B cell (primary cell): ENCODE measurements around the gene PNPLA1. TPM values are rescaled to one million over a fixed set of nuclear protein-coding genes. Genes with fewer than 3 reads are reported as not detected.

Experiments used
- ATAC-seq: fragments of 200-7000 bp; cut with Tn5 transposase; one replicate; pipeline ENCODE4 v1.10.0; 2021; ENCODE audit warnings: low read depth, mild to moderate bottlenecking, moderate number of reproducible peaks, moderate library complexity
- CTCF ChIA-PET: fragments of 350-600 bp; sonication (Branson Sonifier 250); formaldehyde crosslinking; loops from one replicate; lab custom pipeline; 2021; ENCODE audit warnings: antibody characterized with exemption, inconsistent platforms; lab: Charles Lee
- POLR2A ChIA-PET: fragments of 350-600 bp; sonication (Branson Sonifier 250); formaldehyde crosslinking; loops from one replicate; lab custom pipeline; 2021; ENCODE audit warnings: antibody characterized with exemption; lab: Charles Lee
- DNase-seq: peaks from one replicate; pipeline ENCODE4 v3.0.0; 2013
- H2AFZ ChIP-seq: 2 replicates; pipeline ENCODE4 v1.6.1; 2012; ENCODE audit warnings: mild to moderate bottlenecking, low read depth, low read length; ENCODE audit not compliant: insufficient read depth, poor library complexity, severe bottlenecking
- H3K27ac ChIP-seq, 2 donors: 1 replicate in 1 of 2; 2 replicates in 1 of 2; pipeline ENCODE4 v1.5.1; 2012 to 2013; ENCODE audit warnings: low read length in 2 of 2, mild to moderate bottlenecking in 2 of 2, moderate library complexity in 1 of 2
- H3K27me3 ChIP-seq, 4 experiments: fragments of 200-600 bp in 1 of 4; sonication (generic) in 1 of 4; replicated peaks in 1 of 4; 1 replicate in 2 of 4; 2 replicates in 2 of 4; pipeline versions ENCODE4 v1.6.1 to v1.7.0; 2013 to 2016; ENCODE audit warnings: low read length in 3 of 4, mild to moderate bottlenecking in 2 of 4, mixed read lengths in 1 of 4, moderate library complexity in 1 of 4; ENCODE audit not compliant: insufficient read depth in 4 of 4, control insufficient read depth in 3 of 4; ENCODE audit errors: control extremely low read depth in 1 of 4
- H3K36me3 ChIP-seq, 2 experiments: replicated peaks in 1 of 2; 1 replicate in 1 of 2; 2 replicates in 1 of 2; pipeline versions ENCODE4 v1.6.1 to v1.7.1; 2013; ENCODE audit warnings: low read length in 1 of 2; ENCODE audit not compliant: insufficient read depth in 2 of 2, control insufficient read depth in 1 of 2; ENCODE audit errors: control extremely low read depth in 1 of 2, extremely low read depth in 1 of 2
- H3K4me1 ChIP-seq, 2 donors: fragments of 200-600 bp in 1 of 2; sonication (generic) in 1 of 2; 1 replicate in 1 of 2; 2 replicates in 1 of 2; pipeline versions ENCODE4 v1.5.1 to v1.6.1; 2013 to 2017; ENCODE audit warnings: low read length in 2 of 2; ENCODE audit not compliant: control insufficient read depth in 2 of 2, insufficient read depth in 2 of 2
- H3K4me2 ChIP-seq: replicated peaks from 2 replicates; pipeline ENCODE3; 2012; ENCODE audit warnings: mild to moderate bottlenecking, low read depth, low read length; ENCODE audit not compliant: poor library complexity, severe bottlenecking
- H3K4me3 ChIP-seq, 5 experiments: fragments of 200-600 bp in 1 of 5; sonication (generic) in 1 of 5; 1 replicate in 3 of 5; 2 replicates in 2 of 5; pipeline versions ENCODE4 v1.5.1 to v1.7.0; 2011 to 2016; ENCODE audit warnings: low read length in 4 of 5, mild to moderate bottlenecking in 4 of 5, low read depth in 2 of 5, control low read depth in 1 of 5, moderate library complexity in 1 of 5; ENCODE audit not compliant: insufficient read depth in 1 of 5; ENCODE audit errors: control extremely low read depth in 1 of 5, extremely low read depth in 1 of 5
- H3K79me2 ChIP-seq: fragments of 200-600 bp; sonication (generic); one replicate; pipeline ENCODE4 v1.6.0; 2016; ENCODE audit warnings: low read length; ENCODE audit not compliant: control insufficient read depth, insufficient read depth
- H3K9ac ChIP-seq: fragments of 200-600 bp; sonication (generic); 2 replicates; pipeline ENCODE4 v1.6.1; 2017; ENCODE audit warnings: mild to moderate bottlenecking, low read length, moderate library complexity
- H3K9me3 ChIP-seq, 3 donors: one replicate each; pipeline versions ENCODE4 v1.6.1 to v1.7.1; 2013; ENCODE audit warnings: low read length in 2 of 3; ENCODE audit not compliant: control insufficient read depth in 2 of 3, insufficient read depth in 1 of 3; ENCODE audit errors: control extremely low read depth in 1 of 3
- H4K20me1 ChIP-seq: 2 replicates; pipeline ENCODE4 v1.6.0; 2012; ENCODE audit warnings: mild to moderate bottlenecking, low read length; ENCODE audit not compliant: insufficient read depth, control insufficient read depth, poor library complexity, severe bottlenecking
- H3K27ac Mint-ChIP-seq: one replicate; pipeline ENCODE4 v1.8.0; 2021; ENCODE audit warnings: mixed read lengths
- H3K27me3 Mint-ChIP-seq: one replicate; pipeline ENCODE4 v1.8.0; 2021; ENCODE audit warnings: mixed read lengths
- H3K4me1 Mint-ChIP-seq: one replicate; pipeline ENCODE4 v1.8.0; 2021; ENCODE audit warnings: mixed read lengths
- H3K4me3 Mint-ChIP-seq: one replicate; pipeline ENCODE4 v1.8.0; 2021; ENCODE audit warnings: mixed read lengths
- H3K9me3 Mint-ChIP-seq: one replicate; pipeline ENCODE4 v1.8.0; 2022; ENCODE audit warnings: mixed read lengths; ENCODE audit not compliant: insufficient read depth
- EZH2 ChIP-seq: IDR thresholded peaks from 2 replicates; pipeline ENCODE4 v1.6.1; 2012; ENCODE audit warnings: borderline replicate concordance, low read depth, mild to moderate bottlenecking, moderate library complexity, low read length; ENCODE audit not compliant: insufficient read depth, poor library complexity, severe bottlenecking
- WGBS: methylation state at CpG from one replicate; pipeline ENCODE4 v1.1.5; 2013; ENCODE audit warnings: missing lambda C conversion rate; ENCODE audit not compliant: insufficient coverage; 5-methylcytosine and 5-hydroxymethylcytosine counted together
- intact Hi-C: fragments of 100-400 bp; cut with micrococcal nuclease; formaldehyde crosslinking; loops from one replicate; pipeline ENCODE4 v1.10.0; 2022
- polyA plus RNA-seq: library from polyadenylated mRNA; depleted of rRNA; stranded (reverse); fragments of >200 nt; gene quantifications from 2 replicates; pipeline ENCODE4 v1.2.3, GENCODE V29; 2012
- total RNA-seq, 2 donors: library from RNA; stranded (reverse); fragments of 120-200 nt in 1 of 2; gene quantifications; 1 replicate in 1 of 2; 2 replicates in 1 of 2; pipeline versions ENCODE4 v1.2.3 to v1.2.4, GENCODE V29; 2013 to 2022
- TF ChIP-seq, protein P1 (sequence below): fragments of 200-600 bp; IDR thresholded peaks from one replicate; pipeline ENCODE4 v1.8.0; 2022; ENCODE audit warnings: antibody characterized with exemption, mild to moderate bottlenecking

The PNPLA1 gene
- total and polyA plus RNA-seq, 2 donors (not counting 1 experiment from before 2014, with no cell fraction given) = 0.12 TPM; not detected in 1

DNA sequence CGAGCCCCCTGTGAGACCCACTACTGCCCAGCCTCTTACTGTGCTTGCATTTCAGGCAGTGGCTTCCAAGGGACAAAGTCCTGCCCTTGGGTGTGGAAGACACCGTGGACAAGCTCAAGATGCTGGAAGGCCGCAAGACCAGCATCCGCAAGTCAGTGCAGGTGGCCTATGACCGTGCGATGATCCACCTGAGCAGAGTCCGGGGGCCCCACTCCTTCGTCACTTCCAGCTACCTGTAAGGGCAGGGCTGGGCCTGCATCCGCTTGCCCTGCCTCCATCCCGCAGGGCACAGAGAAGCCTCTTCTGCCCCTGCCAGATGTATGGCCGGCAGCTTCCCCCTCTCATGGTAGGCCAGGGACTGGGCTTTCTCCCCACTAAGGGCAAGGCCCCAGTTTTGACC lies 39.5 kb upstream of the PNPLA1 start:
- H3K27me3 Mint-ChIP-seq = no peaks in the 10 kb centered on the region
- no peak overlapping the region for H3K4me3 Mint-ChIP-seq
- no peak for DNase-seq
- no peaks in the 10 kb centered on the region for H3K9me3 ChIP-seq
- no peak overlapping the region for H2AFZ ChIP-seq
- H3K27me3 ChIP-seq = no peaks in the 10 kb centered on the region
- no peak overlapping the region for H3K27ac ChIP-seq
- POLR2A ChIA-PET = no interaction called here
- no peak overlapping the region for H3K4me2 ChIP-seq
- H3K36me3 ChIP-seq = peaks cover 4 to 50% of the 10 kb centered on the region in 2 experiments
- H4K20me1 ChIP-seq = no peaks in the 10 kb centered on the region
- no peak for ATAC-seq
- no peaks in the 10 kb centered on the region for H3K9me3 Mint-ChIP-seq
- H3K4me1 ChIP-seq = no peaks in the 10 kb centered on the region
- WGBS = 99% methylated on average over 11 of the region's 11 CpGs
- no peak overlapping the region for H3K4me3 ChIP-seq
- no peak overlapping the region for H3K27ac Mint-ChIP-seq
- H3K4me1 Mint-ChIP-seq = no peaks in the 10 kb centered on the region
- CTCF ChIA-PET = no interaction called here
- no peak for TF ChIP-seq EZH2
- TF ChIP-seq, protein P1, sequence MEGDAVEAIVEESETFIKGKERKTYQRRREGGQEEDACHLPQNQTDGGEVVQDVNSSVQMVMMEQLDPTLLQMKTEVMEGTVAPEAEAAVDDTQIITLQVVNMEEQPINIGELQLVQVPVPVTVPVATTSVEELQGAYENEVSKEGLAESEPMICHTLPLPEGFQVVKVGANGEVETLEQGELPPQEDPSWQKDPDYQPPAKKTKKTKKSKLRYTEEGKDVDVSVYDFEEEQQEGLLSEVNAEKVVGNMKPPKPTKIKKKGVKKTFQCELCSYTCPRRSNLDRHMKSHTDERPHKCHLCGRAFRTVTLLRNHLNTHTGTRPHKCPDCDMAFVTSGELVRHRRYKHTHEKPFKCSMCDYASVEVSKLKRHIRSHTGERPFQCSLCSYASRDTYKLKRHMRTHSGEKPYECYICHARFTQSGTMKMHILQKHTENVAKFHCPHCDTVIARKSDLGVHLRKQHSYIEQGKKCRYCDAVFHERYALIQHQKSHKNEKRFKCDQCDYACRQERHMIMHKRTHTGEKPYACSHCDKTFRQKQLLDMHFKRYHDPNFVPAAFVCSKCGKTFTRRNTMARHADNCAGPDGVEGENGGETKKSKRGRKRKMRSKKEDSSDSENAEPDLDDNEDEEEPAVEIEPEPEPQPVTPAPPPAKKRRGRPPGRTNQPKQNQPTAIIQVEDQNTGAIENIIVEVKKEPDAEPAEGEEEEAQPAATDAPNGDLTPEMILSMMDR = no peak
- no peak overlapping the region for H3K9ac ChIP-seq
- intact Hi-C loops = no loop called here
- H3K79me2 ChIP-seq = no peaks in the 10 kb centered on the region

DNA sequence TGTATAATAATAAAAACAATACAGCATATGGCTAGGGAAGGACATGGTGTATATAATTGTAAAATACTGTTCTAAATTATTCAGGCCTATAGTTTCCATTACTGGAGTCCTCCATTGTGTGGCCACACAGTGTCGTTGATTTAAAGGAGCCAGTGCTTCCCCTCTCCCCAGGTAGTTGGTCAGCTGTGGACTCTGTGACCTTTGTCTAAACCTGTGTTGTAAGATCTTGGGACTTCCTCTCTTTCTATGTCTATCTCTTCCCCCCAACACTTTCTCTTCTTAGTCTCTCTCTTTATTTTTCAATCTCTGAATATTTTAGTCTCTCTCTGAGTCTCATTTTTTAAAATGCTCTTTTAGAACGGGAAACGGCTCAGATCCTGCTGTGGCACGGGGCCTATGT lies 37.7 kb upstream of the PNPLA1 start:
- Histone ChIP-seq H4K20me1 (no peaks in the 10 kb centered on the region), H3K27me3 (no peaks in the 10 kb centered on the region), H3K4me1 (no peaks in the 10 kb centered on the region), H3K4me2 (no peak overlapping the region), H3K4me3 (no peak overlapping the region), H3K79me2 (no peaks in the 10 kb centered on the region), H3K36me3 (peaks cover 0 to 37% of the 10 kb centered on the region in 2 experiments), H3K9me3 (no peaks in the 10 kb centered on the region), H3K27ac (no peak overlapping the region), H3K9ac (no peak overlapping the region), H2AFZ (no peak overlapping the region)
- intact Hi-C loops = no loop called here
- no peaks in the 10 kb centered on the region for H3K27me3 Mint-ChIP-seq
- WGBS = no CpG with 5 or more reads among the region's 4 CpGs
- TF ChIP-seq EZH2 = no peak
- TF ChIP-seq, protein P1 = no peak
- H3K4me1 Mint-ChIP-seq = no peaks in the 10 kb centered on the region
- H3K27ac Mint-ChIP-seq = no peak overlapping the region
- DNase-seq (no peak), ATAC-seq (no peak)
- no peak overlapping the region for H3K4me3 Mint-ChIP-seq
- POLR2A ChIA-PET = no interaction called here
- CTCF ChIA-PET = interaction anchor here (1.7 kb wide), 1 partner anchor 109 kb away, joined by 4 read pairs; no protein-coding TSS in a partner anchor
- no peaks in the 10 kb centered on the region for H3K9me3 Mint-ChIP-seq
